ENCODE measurements around the gene POLR2J. TPM values are rescaled to one million over a fixed set of nuclear protein-coding genes. Genes with fewer than 3 reads are reported as not detected.
"Not testable (repeated sequence)": the region's sequence is repeated elsewhere in the genome, so short reads cannot be mapped to it uniquely, and the experiment has no call there.

The POLR2J gene
- total and polyA plus RNA-seq, 4 donors = 10.3 to 151 (median 55.6) TPM

DNA sequence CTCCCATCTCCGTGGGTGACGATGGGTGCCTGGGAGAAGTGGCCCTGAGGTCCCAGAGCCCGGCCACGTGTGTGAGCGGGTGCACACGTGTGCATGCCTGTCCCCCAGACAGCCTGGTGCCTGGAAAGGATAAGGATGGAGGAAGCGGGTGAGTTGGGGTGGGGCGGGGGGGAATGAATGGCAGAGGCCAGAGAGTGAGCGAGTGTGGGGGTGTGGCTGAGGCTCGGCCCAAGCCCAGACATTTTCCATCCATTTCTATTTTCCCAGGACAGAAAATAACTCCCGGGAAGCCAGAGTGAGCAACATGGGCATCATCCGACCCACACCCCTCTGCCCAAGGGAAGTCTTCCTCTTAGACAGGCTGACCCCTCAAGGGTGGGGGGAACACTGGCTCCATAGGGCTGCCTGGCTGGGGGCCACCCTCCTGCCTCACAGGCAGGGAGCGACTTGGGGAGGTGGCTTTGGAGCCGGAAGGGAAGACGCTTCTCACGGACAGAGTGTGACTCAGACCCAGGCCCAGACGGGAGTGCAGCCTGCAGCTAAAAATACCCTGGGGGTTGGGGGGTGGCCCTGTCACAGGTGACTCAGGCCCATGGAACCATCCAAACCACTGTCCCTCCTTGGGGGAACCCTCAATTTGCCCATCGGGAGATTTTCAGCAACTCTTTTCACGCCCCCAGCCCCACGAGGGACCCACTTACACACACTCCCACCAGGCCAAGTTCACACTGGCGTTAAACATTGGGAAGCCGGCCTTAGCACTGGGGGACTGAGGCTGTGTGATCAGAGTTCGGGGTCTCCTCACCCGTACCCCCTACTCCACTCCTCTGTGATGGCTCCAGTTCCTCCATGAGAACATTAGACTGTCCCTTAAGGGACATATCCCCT is 26.8 kb upstream of the POLR2J start:
- H3K27ac ChIP-seq (ENCODE audit: low read depth in 1 of 2, low read length in 1 of 2); H3K9me3 ChIP-seq (ENCODE audit: control insufficient read depth in 4 of 4, insufficient read depth in 3 of 4, low read length in 3 of 4); ATAC-seq (ENCODE audit: insufficient read depth, low FRiP score); DNase-seq; H3K27me3 ChIP-seq (ENCODE audit: control insufficient read depth in 3 of 3, insufficient read depth in 3 of 3, low read length in 2 of 3); H3K4me3 ChIP-seq; H3K9ac ChIP-seq (ENCODE audit: insufficient read depth in 1 of 2, low read length in 2 of 2); H3K36me3 ChIP-seq (ENCODE audit: control insufficient read depth in 4 of 4, insufficient read depth in 4 of 4, low read length in 4 of 4); H3K4me1 ChIP-seq (ENCODE audit: control insufficient read depth in 5 of 5, insufficient read depth in 5 of 5, low read length in 5 of 5): not testable (repeated sequence)
- WGBS, 2 donors = 88 to 92% methylated on average over 5 of the region's 24 CpGs

GRCh38 chr7:102503141-102503540 is 24.4 kb upstream of the POLR2J start:
- not testable (repeated sequence) for H3K4me1 ChIP-seq (ENCODE audit: control insufficient read depth in 5 of 5, insufficient read depth in 5 of 5, low read length in 5 of 5); H3K9me3 ChIP-seq (ENCODE audit: control insufficient read depth in 4 of 4, insufficient read depth in 3 of 4, low read length in 3 of 4); H3K27ac ChIP-seq (ENCODE audit: low read depth in 1 of 2, low read length in 1 of 2); H3K4me3 ChIP-seq; H3K9ac ChIP-seq (ENCODE audit: insufficient read depth in 1 of 2, low read length in 2 of 2); H3K36me3 ChIP-seq (ENCODE audit: control insufficient read depth in 4 of 4, insufficient read depth in 4 of 4, low read length in 4 of 4); H3K27me3 ChIP-seq (ENCODE audit: control insufficient read depth in 3 of 3, insufficient read depth in 3 of 3, low read length in 2 of 3); ATAC-seq (ENCODE audit: insufficient read depth, low FRiP score); DNase-seq
- no CpG with 5 or more reads among the region's 12 CpGs for WGBS, 2 donors

DNA sequence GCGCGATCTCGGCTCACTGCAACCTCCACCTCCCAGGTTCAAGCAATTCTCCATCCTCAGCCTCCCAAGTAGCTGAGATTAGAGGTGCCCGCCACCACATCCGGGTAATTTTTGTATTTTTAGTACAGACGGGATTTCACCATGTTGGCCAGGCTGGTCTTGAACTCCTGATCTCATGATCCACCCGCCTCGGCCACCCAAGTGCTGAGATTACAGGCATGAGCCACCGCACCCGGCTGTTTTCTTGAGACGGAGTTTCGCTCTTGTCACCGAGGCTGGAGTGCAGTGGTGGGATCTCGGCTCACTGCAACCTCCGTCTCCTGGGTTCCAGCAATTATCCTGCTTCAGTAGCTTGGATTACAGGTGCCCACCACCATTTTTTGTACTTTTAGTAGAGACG is 19.6 kb upstream of the POLR2J start:
- H3K9me3 ChIP-seq (ENCODE audit: control insufficient read depth in 4 of 4, insufficient read depth in 3 of 4, low read length in 3 of 4); H3K27me3 ChIP-seq (ENCODE audit: control insufficient read depth in 3 of 3, insufficient read depth in 3 of 3, low read length in 2 of 3); H3K27ac ChIP-seq (ENCODE audit: low read depth in 1 of 2, low read length in 1 of 2); ATAC-seq (ENCODE audit: insufficient read depth, low FRiP score); H3K4me1 ChIP-seq (ENCODE audit: control insufficient read depth in 5 of 5, insufficient read depth in 5 of 5, low read length in 5 of 5); H3K4me3 ChIP-seq; H3K9ac ChIP-seq (ENCODE audit: insufficient read depth in 1 of 2, low read length in 2 of 2); DNase-seq; H3K36me3 ChIP-seq (ENCODE audit: control insufficient read depth in 4 of 4, insufficient read depth in 4 of 4, low read length in 4 of 4): not testable (repeated sequence)
- 90 to 98% methylated on average over 11 of the region's 16 CpGs for whole genome bisulfite sequencing, 2 donors

GRCh38 chr7:102497308-102497707 is 18.6 kb upstream of the POLR2J start:
- H3K4me3 ChIP-seq; H3K27me3 ChIP-seq (ENCODE audit: control insufficient read depth in 3 of 3, insufficient read depth in 3 of 3, low read length in 2 of 3); H3K9me3 ChIP-seq (ENCODE audit: control insufficient read depth in 4 of 4, insufficient read depth in 3 of 4, low read length in 3 of 4); H3K9ac ChIP-seq (ENCODE audit: insufficient read depth in 1 of 2, low read length in 2 of 2); H3K36me3 ChIP-seq (ENCODE audit: control insufficient read depth in 4 of 4, insufficient read depth in 4 of 4, low read length in 4 of 4); ATAC-seq (ENCODE audit: insufficient read depth, low FRiP score); DNase-seq; H3K27ac ChIP-seq (ENCODE audit: low read depth in 1 of 2, low read length in 1 of 2); H3K4me1 ChIP-seq (ENCODE audit: control insufficient read depth in 5 of 5, insufficient read depth in 5 of 5, low read length in 5 of 5): not testable (repeated sequence)
- WGBS, 2 donors = 73 to 93% methylated on average over 1 of the region's 5 CpGs

DNA sequence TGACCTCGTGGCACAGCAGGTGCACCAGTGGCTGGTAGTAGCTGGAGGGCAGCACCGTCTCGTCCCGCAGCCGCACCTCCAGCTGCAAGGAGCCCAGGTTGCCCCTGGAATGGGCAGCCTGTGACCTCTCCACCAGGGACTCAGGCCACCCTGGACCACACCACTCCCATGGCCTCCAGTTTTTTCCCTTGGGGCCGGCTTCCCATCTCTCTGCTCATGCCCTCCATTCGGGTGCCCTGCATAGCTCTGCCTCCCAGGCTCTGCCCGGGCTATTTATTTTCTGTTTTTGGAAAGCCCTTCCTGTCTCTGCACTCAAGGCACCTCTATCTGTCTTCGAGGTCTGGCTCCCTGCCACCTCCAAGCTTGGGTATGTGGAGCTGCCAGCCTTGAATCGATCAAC is 18.1 kb upstream of the POLR2J start:
- DNase-seq; ATAC-seq (ENCODE audit: insufficient read depth, low FRiP score); H3K4me1 ChIP-seq (ENCODE audit: control insufficient read depth in 5 of 5, insufficient read depth in 5 of 5, low read length in 5 of 5); H3K36me3 ChIP-seq (ENCODE audit: control insufficient read depth in 4 of 4, insufficient read depth in 4 of 4, low read length in 4 of 4); H3K27ac ChIP-seq (ENCODE audit: low read depth in 1 of 2, low read length in 1 of 2); H3K27me3 ChIP-seq (ENCODE audit: control insufficient read depth in 3 of 3, insufficient read depth in 3 of 3, low read length in 2 of 3); H3K9me3 ChIP-seq (ENCODE audit: control insufficient read depth in 4 of 4, insufficient read depth in 3 of 4, low read length in 3 of 4); H3K4me3 ChIP-seq; H3K9ac ChIP-seq (ENCODE audit: insufficient read depth in 1 of 2, low read length in 2 of 2): not testable (repeated sequence)
- WGBS, 2 donors = 65 to 67% methylated on average over 3 of the region's 10 CpGs

DNA sequence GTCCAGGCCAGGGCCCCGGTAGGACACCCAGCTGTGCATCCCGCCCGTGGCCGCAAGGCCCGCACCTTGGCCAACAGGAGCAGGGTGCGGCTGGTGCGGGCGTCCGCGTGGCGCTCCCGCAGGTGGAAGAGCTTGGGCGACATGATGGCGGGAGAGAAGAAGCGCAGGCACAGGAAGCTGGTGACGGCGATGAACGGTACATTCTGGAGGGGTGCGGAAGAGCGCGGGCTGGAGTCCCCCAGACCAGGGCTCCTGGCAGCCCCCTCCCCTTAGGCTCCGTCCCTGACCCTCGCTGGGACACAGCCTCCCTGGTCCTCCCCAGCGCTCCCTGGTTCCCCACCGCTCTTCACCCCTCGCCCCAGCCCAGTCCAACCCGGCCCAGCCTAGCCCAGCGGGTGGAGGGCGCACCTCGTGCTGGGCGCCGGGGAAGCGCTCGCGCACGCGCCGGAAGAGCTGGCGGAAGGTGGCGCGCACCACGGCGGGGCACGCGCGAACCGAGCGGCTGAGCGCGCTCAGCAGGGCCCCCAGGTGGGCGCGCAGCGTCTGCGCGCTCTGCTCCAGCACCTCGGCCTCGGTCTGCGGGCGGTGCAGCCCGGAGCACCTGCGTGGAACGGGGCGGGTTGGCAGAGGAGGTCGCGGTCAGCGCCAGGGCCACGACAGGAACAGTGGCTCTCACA is 15.9 kb upstream of the POLR2J start:
- H3K4me3 ChIP-seq; H3K9me3 ChIP-seq (ENCODE audit: control insufficient read depth in 4 of 4, insufficient read depth in 3 of 4, low read length in 3 of 4); H3K36me3 ChIP-seq (ENCODE audit: control insufficient read depth in 4 of 4, insufficient read depth in 4 of 4, low read length in 4 of 4); H3K27me3 ChIP-seq (ENCODE audit: control insufficient read depth in 3 of 3, insufficient read depth in 3 of 3, low read length in 2 of 3); H3K27ac ChIP-seq (ENCODE audit: low read depth in 1 of 2, low read length in 1 of 2); H3K4me1 ChIP-seq (ENCODE audit: control insufficient read depth in 5 of 5, insufficient read depth in 5 of 5, low read length in 5 of 5); H3K9ac ChIP-seq (ENCODE audit: insufficient read depth in 1 of 2, low read length in 2 of 2); DNase-seq: not testable (repeated sequence)
- WGBS, 2 donors = no CpG with 5 or more reads among the region's 67 CpGs
- ATAC-seq (ENCODE audit: insufficient read depth, low FRiP score) = peak; percentile 38

GRCh38 chr7:102494026-102494425 is 15.3 kb upstream of the POLR2J start:
- not testable (repeated sequence) for H3K9me3 ChIP-seq (ENCODE audit: control insufficient read depth in 4 of 4, insufficient read depth in 3 of 4, low read length in 3 of 4); H3K4me3 ChIP-seq; H3K27me3 ChIP-seq (ENCODE audit: control insufficient read depth in 3 of 3, insufficient read depth in 3 of 3, low read length in 2 of 3); H3K4me1 ChIP-seq (ENCODE audit: control insufficient read depth in 5 of 5, insufficient read depth in 5 of 5, low read length in 5 of 5); H3K9ac ChIP-seq (ENCODE audit: insufficient read depth in 1 of 2, low read length in 2 of 2); H3K36me3 ChIP-seq (ENCODE audit: control insufficient read depth in 4 of 4, insufficient read depth in 4 of 4, low read length in 4 of 4); DNase-seq; H3K27ac ChIP-seq (ENCODE audit: low read depth in 1 of 2, low read length in 1 of 2)
- 14 to 50% methylated on average over 4 to 7 of the region's 15 CpGs for WGBS, 2 donors
- ATAC-seq (ENCODE audit: insufficient read depth, low FRiP score) = peak; percentile 2

- not testable (repeated sequence) for H3K4me3 ChIP-seq, DNase-seq
- peak; percentile 69 for ATAC-seq (ENCODE audit: insufficient read depth, low FRiP score)
Measured at GRCh38 chr7:102493220-102493935, 14.7 kb upstream of the POLR2J start.

More at GRCh38 chr7:102493220-102493935, 14.7 kb upstream of the POLR2J start:
- not testable (repeated sequence) for H3K36me3 ChIP-seq (ENCODE audit: control insufficient read depth in 4 of 4, insufficient read depth in 4 of 4, low read length in 4 of 4); H3K27me3 ChIP-seq (ENCODE audit: control insufficient read depth in 3 of 3, insufficient read depth in 3 of 3, low read length in 2 of 3); H3K9me3 ChIP-seq (ENCODE audit: control insufficient read depth in 4 of 4, insufficient read depth in 3 of 4, low read length in 3 of 4); H3K27ac ChIP-seq (ENCODE audit: low read depth in 1 of 2, low read length in 1 of 2); H3K4me1 ChIP-seq (ENCODE audit: control insufficient read depth in 5 of 5, insufficient read depth in 5 of 5, low read length in 5 of 5); H3K9ac ChIP-seq (ENCODE audit: insufficient read depth in 1 of 2, low read length in 2 of 2)
- no CpG with 5 or more reads among the region's 33 CpGs for WGBS, 2 donors
